Measurements from ENCODE around the gene NRXN3.

- TF ChIP-seq EZH2 (IDR thresholded peaks at IDR 0.05; ENCODE audit: low read depth) (no peak), CTCF (conservative IDR thresholded peaks at IDR 0.05) (no peak)
Observed at GRCh38 chr14:79037593-79037992, 867.4 kb downstream of the NRXN3 start.

All from PC-9 (cell line).